Ectodermal cell (in vitro differentiated cells): Measurements from ENCODE around the gene ZFP36L1.

Experiments
- H3K27ac ChIP-seq: 2 replicates; pipeline ENCODE4 v1.7.0; 2013; ENCODE audit warnings: mild to moderate bottlenecking, low read depth, low read length; ENCODE audit not compliant: insufficient read depth, poor library complexity, severe bottlenecking
- H3K27me3 ChIP-seq: 2 replicates; pipeline ENCODE4 v1.7.0; 2013; ENCODE audit warnings: mild to moderate bottlenecking, low read length; ENCODE audit not compliant: insufficient read depth, control insufficient read depth, poor library complexity, severe bottlenecking
- H3K36me3 ChIP-seq: one replicate; pipeline ENCODE4 v1.7.0; 2013; ENCODE audit warnings: low read length; ENCODE audit not compliant: control insufficient read depth, insufficient read depth
- H3K4me1 ChIP-seq: one replicate; pipeline ENCODE4 v1.7.0; 2013; ENCODE audit warnings: low read length; ENCODE audit not compliant: control insufficient read depth, insufficient read depth
- H3K4me3 ChIP-seq: 2 replicates; pipeline ENCODE4 v1.7.0; 2013; ENCODE audit warnings: low read depth, low read length, control low read depth; ENCODE audit not compliant: insufficient read depth
- H3K9me3 ChIP-seq: 2 replicates; pipeline ENCODE4 v1.7.0; 2013; ENCODE audit warnings: mild to moderate bottlenecking, low read length, moderate library complexity; ENCODE audit not compliant: control insufficient read depth
- WGBS, 2 experiments: methylation state at CpG; one replicate each; pipeline ENCODE4 v1.1.7; 2013; ENCODE audit warnings: missing lambda C conversion rate in 2 of 2; 5-methylcytosine and 5-hydroxymethylcytosine counted together

The ZFP36L1 gene

DNA sequence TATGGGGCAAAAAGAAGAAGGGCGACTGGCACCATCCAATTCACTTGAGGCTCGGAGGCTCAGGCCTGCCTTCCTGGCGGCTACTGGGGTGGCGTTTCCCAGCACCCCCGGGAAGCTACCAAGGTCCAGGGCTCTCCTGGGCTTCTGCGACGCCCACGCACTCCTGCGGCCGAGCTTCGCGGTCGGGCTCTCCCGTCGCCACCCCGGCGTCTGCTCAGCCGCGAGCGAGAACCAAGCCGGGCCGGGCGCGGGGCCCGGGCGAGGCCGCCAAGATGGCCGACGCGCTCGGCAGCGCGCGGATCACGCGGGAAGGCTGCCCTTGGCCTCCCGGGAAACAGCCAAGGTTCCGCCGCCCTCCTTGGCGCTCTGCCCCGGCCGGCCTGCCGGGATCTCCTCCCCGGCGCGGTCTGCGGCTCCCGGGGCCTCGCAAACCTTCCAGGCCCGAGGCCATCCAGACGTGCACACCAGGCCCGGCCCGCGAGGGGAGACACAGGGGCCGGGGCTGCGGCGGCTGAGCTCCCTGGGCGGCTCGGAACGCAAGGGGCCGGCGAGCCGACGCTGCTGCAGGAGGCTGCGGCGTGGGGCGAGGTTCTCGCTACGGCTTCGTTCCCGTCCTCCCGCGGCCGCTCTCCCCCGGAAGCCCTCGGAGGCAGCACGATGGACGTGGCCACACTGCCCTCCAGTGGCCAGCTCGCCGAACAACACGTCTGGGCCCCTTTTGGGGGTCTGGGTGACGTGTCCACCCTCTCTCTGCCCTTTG is 23.5 kb upstream of the ZFP36L1 start:
- H3K4me3 ChIP-seq: peak overlapping the region; percentile 29
- H3K9me3 ChIP-seq: no peaks in the 10 kb centered on the region
- H3K27ac ChIP-seq: peak overlapping the region; percentile 65
- peaks cover 35% of the 10 kb centered on the region for H3K4me1 ChIP-seq
- 8% methylated on average over 82 of the region's 82 CpGs for WGBS, 2 experiments
- no peaks in the 10 kb centered on the region for H3K36me3 ChIP-seq
- H3K27me3 ChIP-seq: no peaks in the 10 kb centered on the region

DNA sequence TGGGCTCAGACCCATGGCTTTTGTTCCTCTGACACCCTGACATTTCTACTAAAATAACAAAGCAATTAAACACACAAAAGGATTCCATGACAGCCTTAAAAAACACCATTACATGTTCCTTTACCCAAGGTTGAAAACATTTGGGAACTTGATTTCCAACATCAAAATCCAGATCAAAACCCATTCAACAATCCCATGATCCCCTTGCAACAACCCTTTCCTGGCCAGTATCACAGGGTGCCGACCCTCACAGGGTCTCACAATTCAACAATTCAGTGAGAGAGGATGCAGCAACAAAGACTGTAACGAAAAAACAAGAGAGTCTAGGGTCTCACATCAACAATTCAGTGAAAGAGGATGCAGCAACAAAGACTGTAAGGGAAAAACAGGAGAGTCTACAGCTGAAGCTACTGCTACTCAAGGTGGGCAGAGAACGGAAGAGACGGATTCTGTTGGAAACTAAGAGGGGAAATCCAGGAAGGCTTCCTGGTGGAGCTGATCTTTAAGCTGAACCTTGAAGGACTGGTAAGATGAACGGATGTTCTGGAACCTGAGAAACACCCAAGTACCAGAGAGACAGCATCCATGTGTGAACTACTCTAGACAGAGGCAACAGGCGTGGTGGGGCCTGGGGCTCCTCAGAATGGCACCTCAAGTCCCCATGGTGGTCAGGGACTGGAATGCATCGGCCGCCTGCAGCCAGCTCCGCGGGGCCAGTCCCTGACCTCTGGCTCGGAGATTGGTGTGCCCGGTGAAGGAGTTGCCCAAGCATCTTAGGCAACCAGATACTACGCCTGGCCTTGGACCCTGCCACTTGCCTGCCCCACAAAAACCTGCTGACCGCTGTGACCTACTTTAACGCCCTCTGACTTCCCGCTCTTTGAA is 22.7 kb upstream of the ZFP36L1 start:
- H3K4me1 ChIP-seq: peaks cover 35% of the 10 kb centered on the region
- H3K4me3 ChIP-seq: peak overlapping the region; percentile 29
- H3K9me3 ChIP-seq: no peaks in the 10 kb centered on the region
- no peak overlapping the region for H3K27ac ChIP-seq
- H3K27me3 ChIP-seq: no peaks in the 10 kb centered on the region
- 84 to 86% methylated on average over 16 of the region's 16 CpGs for WGBS, 2 experiments
- H3K36me3 ChIP-seq: no peaks in the 10 kb centered on the region

DNA sequence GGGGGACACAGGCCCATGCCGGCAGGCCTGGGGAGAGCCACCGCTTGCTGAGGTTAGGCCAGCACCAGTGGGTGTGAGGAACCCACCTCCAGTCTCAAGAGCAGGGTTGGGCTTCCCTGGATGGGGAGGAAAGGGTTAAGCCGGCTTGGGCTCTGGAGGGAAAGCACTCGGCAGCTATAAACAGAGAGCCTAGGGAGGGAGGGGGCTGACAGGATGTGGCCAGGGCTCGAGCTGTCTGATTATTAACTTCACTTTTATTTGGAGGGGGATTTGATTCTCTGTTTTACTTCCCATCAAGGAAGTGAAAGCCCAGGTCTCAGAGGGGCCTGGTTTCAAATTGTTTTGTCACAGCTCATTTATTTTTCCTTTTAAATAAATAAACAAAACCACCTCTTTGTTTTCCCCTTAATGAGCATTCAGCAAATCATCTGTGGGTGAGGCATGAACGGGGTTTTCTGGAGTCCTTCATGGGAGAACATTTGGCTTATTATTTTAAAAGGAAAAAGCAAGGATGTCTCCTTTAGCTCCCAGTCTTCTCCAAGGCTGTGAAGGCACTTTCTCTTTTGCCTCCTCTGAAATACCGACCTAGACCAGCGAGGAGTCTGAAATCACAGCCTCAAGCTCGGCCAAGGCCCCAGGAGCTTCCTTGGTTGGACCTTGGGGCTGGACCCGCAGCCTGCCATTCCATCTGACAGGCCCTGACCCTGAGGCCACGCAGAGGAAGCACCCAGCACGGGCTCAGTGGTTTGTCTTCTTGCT is 21.9 kb upstream of the ZFP36L1 start:
- WGBS, 2 experiments: 13 to 14% methylated on average over 12 of the region's 12 CpGs
- Histone ChIP-seq H3K27ac (no peak overlapping the region), H3K4me3 (no peak overlapping the region), H3K27me3 (no peaks in the 10 kb centered on the region), H3K9me3 (no peaks in the 10 kb centered on the region), H3K36me3 (no peaks in the 10 kb centered on the region), H3K4me1 (peaks cover 29% of the 10 kb centered on the region)

DNA sequence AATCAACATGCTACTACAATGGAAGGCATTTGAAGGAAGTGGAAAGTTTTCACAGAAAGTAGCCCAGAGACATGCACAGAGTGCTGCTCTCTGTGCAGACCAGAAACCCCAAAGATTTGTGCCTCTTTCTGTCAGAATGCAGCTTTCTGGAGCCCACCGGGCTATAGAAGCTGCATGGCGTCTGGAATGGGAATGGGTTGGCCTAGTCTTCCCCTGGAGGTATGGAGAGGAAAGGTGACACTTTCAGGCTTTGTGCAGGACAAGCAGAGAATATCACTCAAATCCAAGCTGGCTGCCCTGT is 21.3 kb upstream of the ZFP36L1 start:
- H3K4me3 ChIP-seq: no peak overlapping the region
- no peaks in the 10 kb centered on the region for H3K27me3 ChIP-seq
- H3K4me1 ChIP-seq: peaks cover 25% of the 10 kb centered on the region
- H3K27ac ChIP-seq: no peak overlapping the region
- no peaks in the 10 kb centered on the region for H3K9me3 ChIP-seq
- H3K36me3 ChIP-seq: no peaks in the 10 kb centered on the region
- WGBS, 2 experiments: 48 to 53% methylated on average over 2 of the region's 2 CpGs

DNA sequence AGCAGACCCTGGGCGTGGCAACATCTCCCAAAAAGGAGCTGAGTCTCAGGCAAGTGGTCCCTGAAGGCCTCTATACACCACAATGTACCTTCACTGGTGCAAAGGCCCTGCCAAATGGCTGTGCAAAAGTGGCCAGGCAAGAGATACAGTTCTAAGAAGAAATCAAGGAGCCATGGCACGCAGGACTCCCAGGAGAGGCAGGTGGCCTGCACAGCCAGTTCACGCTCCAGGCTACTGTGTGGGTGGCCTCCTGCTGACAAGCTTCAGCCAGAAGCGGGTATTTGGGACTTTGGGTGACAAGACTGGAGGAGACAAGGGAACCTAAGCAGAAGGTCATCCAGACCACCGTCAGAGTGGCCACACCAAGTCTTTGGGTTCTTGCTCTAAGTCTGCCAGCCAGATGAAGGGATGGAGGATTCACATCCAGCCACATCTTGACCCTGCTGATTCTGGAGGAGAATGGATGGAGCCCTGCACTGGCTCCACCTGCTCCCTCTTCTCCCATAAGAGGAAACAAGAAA is 20.5 kb upstream of the ZFP36L1 start:
- H3K27ac ChIP-seq: no peak overlapping the region

DNA sequence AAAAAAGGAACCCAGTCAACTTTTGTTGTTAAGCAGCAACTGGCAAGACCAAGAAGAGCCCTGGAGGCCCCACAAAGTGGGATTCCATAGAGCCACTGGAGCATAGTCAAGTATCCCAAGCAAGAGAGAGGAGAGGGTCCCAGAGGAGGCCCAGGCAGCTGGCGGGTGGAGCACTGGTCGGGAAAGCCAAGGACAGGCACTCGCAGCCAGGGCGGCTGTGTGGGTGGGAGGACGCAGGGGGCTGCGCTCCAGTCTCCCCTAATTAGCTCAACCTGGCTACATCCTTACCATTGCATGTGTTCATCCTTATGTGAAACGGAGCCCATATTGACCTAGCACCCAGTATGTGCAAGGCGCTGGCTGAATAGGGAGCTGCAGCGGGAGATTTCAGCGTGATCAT is 18.3 kb upstream of the ZFP36L1 start:
- H3K4me1 ChIP-seq: peaks cover 19% of the 10 kb centered on the region
- H3K9me3 ChIP-seq: no peaks in the 10 kb centered on the region
- H3K27ac ChIP-seq: no peak overlapping the region
- H3K27me3 ChIP-seq: no peaks in the 10 kb centered on the region
- H3K4me3 ChIP-seq: no peak overlapping the region
- H3K36me3 ChIP-seq: no peaks in the 10 kb centered on the region
- 92 to 93% methylated on average over 10 of the region's 10 CpGs for WGBS, 2 experiments

More for the DNA sequence above, 20.5 kb upstream of the ZFP36L1 start:
- peaks cover 25% of the 10 kb centered on the region for H3K4me1 ChIP-seq
- no peaks in the 10 kb centered on the region for H3K27me3 ChIP-seq
- WGBS, 2 experiments: 64 to 81% methylated on average over 4 to 5 of the region's 5 CpGs
- H3K4me3 ChIP-seq: no peak overlapping the region
- H3K36me3 ChIP-seq: no peaks in the 10 kb centered on the region
- H3K9me3 ChIP-seq: no peaks in the 10 kb centered on the region

DNA sequence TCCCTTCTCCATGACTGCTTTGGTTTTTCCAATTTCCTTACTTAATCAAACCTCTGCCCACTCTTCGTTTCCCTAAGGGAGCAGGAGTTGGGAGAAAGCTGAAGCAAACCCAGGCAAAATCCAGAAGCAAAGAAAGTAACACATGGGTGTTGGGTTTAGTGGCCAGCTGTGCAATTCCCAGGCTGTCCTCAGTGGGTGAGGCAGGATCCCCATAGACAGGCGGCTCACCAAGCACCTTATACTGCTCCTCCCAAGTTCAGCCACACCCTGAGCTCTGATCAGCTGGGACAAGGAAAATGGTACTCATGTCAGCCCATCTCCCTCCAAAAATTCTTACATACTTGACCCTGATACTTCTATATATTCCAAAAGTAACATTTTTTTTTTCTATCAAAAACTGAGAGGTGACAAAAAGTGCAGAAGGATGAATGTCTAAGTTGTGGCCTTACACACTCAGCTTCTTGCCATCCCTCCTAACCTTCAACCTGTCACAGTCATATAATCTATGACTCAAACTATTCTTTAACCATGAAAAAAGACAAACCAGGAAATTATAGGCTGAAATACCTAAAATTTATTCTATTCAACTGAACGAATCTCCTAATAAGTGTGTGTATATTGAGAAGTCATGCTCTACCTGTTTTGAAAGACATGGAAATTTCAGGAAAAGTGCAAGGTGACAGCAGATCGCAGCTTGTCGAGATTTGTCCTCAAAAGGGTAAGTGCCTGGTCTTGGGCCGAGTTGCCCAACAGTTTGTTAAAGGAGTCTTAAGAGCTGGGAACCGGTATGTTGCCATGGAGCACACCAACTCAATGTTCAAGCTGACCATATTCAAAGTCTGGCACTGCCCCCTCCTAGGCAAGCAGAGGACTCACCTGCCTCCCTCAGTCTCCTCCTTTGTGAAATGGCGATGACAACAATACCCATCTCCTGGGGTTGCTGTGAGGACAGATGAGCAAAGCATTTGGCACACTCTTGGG is 17.6 kb upstream of the ZFP36L1 start:
- Histone ChIP-seq H3K27ac (no peak overlapping the region), H3K27me3 (no peaks in the 10 kb centered on the region), H3K4me3 (no peak overlapping the region), H3K36me3 (no peaks in the 10 kb centered on the region), H3K4me1 (peaks cover 14% of the 10 kb centered on the region), H3K9me3 (no peaks in the 10 kb centered on the region)
- WGBS, 2 experiments: 95% methylated on average over 7 to 8 of the region's 8 CpGs

DNA sequence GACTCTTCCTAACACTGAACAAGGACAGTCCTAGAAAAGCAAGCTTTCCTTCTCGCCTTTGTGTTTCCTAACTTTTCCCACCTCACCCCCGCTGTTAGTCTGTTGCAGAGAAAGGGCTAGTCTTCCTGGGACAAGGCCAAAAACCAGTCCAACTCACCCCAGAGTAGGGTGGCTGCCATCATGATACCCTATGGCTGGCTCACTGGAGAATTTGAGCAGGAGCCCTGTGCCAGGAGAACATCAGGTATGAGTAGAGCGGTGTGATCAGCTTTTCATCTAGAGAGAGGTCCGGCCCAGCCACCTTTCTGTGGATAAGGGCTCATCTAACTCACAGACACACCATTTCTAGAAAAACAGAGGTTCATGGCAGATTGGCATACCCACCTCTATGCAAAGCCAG is 16.7 kb upstream of the ZFP36L1 start:
- WGBS, 2 experiments: 88 to 92% methylated on average over 4 of the region's 4 CpGs
- Histone ChIP-seq H3K4me3 (no peak overlapping the region), H3K4me1 (peaks cover 11% of the 10 kb centered on the region), H3K9me3 (no peaks in the 10 kb centered on the region), H3K27me3 (no peaks in the 10 kb centered on the region), H3K36me3 (no peaks in the 10 kb centered on the region), H3K27ac (no peak overlapping the region)

DNA sequence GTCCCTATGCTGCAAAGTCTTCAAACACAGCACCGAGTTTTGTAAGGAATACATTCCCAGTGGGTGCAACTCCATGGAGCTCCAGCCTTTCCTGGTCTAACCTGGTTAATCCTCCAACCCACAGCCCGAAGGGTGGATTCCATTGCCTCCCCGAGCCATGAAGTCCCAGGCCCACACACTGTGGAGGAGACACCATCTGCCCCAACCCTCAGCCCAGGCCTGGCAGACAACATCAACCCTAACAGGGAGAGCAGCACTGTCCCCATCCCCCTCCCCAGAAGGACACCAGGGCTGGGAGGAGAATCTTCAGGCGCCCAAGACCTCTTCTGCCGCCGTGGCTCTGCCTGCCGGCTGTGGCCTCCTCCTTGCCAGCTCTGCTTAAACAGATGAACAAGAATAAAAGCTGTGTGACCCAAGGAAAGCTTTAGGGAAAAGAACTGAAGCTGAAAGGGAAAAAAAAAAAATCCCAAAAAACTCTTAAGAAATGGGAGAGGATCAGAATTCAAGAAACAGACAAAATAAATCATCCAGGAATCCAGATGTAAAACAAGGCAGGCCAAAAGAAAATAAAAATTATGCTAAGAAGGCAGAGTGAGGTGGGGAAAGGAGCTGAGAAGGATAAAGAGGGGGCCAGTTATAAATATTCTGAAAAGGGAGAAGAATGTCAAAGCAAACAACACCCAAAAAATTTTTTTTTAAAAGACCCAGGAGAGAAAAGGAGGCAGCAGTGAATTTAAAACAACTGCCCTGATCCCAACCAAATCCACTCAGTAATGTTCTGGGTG is 16.0 kb upstream of the ZFP36L1 start:
- no peaks in the 10 kb centered on the region for H3K9me3 ChIP-seq
- H3K4me1 ChIP-seq: peaks cover 5% of the 10 kb centered on the region
- H3K27me3 ChIP-seq: no peaks in the 10 kb centered on the region
- 89 to 91% methylated on average over 7 of the region's 7 CpGs for whole genome bisulfite sequencing, 2 experiments
- H3K36me3 ChIP-seq: no peaks in the 10 kb centered on the region
- no peak overlapping the region for H3K4me3 ChIP-seq
- H3K27ac ChIP-seq: no peak overlapping the region
